HEK293 (cell line): ENCODE measurements around the gene NEMP1.
A peak's percentile ranks its signal among the peaks of the same experiment; 100 is the strongest.

Experiments used
- CTCF ChIA-PET: fragments of 350-600 bp; formaldehyde crosslinking; extraction: SDS; loops from one replicate; lab custom pipeline; 2021; ENCODE audit warnings: antibody characterized with exemption; lab: Yijun Ruan, JAX
- POLR2A ChIA-PET: fragments of 300-600 bp; formaldehyde crosslinking; extraction: SDS; loops from one replicate; lab custom pipeline; 2020; ENCODE audit warnings: antibody characterized with exemption, inconsistent platforms; lab: Yijun Ruan, JAX
- H3K27ac ChIP-seq: fragments of 200-500 bp; sonication (Bioruptor generic); 2 replicates; pipeline ENCODE4 v1.5.1; 2014; ENCODE audit warnings: low read depth, low read length, control low read depth, inconsistent platforms; ENCODE audit errors: extremely low read depth
- H3K36me3 ChIP-seq, 2 experiments: fragments of 200-500 bp in 1 of 2; sonication (Bioruptor generic) in 1 of 2; 1 replicate in 1 of 2; 2 replicates in 1 of 2; pipeline ENCODE4 v1.5.1; 2014 to 2017; ENCODE audit warnings: inconsistent platforms in 2 of 2, low read length in 2 of 2; ENCODE audit not compliant: control insufficient read depth in 2 of 2, insufficient read depth in 1 of 2
- H3K4me1 ChIP-seq: fragments of 200-500 bp; sonication (Bioruptor generic); 2 replicates; pipeline ENCODE4 v1.5.1; 2014; ENCODE audit warnings: mild to moderate bottlenecking, low read length, inconsistent platforms; ENCODE audit not compliant: control insufficient read depth, insufficient read depth
- H3K4me3 ChIP-seq: 2 replicates; pipeline ENCODE4 v1.5.1; 2011; ENCODE audit warnings: low read depth, mild to moderate bottlenecking, control low read depth, low read length, moderate library complexity
- H3K9me3 ChIP-seq: fragments of 200-500 bp; sonication (Bioruptor generic); 2 replicates; pipeline ENCODE4 v1.5.1; 2014; ENCODE audit warnings: low read depth, low read length, inconsistent platforms; ENCODE audit not compliant: control insufficient read depth, insufficient read depth
- BCL11A ChIP-seq: fragments of 450-650 bp; formaldehyde crosslinking; IDR thresholded peaks from 2 replicates; pipeline ENCODE4 v1.5.1; 2016; ENCODE audit warnings: low read depth, missing biosample characterization, missing genetic modification characterization
- EGR2 ChIP-seq: fragments of 450-650 bp; formaldehyde crosslinking; IDR thresholded peaks from 2 replicates; pipeline ENCODE4 v1.5.1; 2016; ENCODE audit warnings: low read depth, missing biosample characterization, missing genetic modification characterization
- FEZF1 ChIP-seq: fragments of 450-650 bp; formaldehyde crosslinking; IDR thresholded peaks from 2 replicates; pipeline ENCODE4 v1.5.1; 2016; ENCODE audit warnings: missing biosample characterization, missing genetic modification characterization
- GFI1B ChIP-seq: fragments of 450-650 bp; formaldehyde crosslinking; IDR thresholded peaks from 2 replicates; pipeline ENCODE4 v1.5.1; 2016; ENCODE audit warnings: missing biosample characterization, missing genetic modification characterization
- HOXD13 ChIP-seq: sonication (generic); formaldehyde crosslinking; IDR thresholded peaks from 2 replicates; pipeline ENCODE4 v1.8.0; 2022; ENCODE audit warnings: missing genetic modification reagents, borderline replicate concordance
- KLF17 ChIP-seq: fragments of 450-650 bp; formaldehyde crosslinking; IDR thresholded peaks from 2 replicates; pipeline ENCODE4 v1.5.1; 2016; ENCODE audit warnings: missing biosample characterization, missing genetic modification characterization
- MYNN ChIP-seq: fragments of 450-650 bp; formaldehyde crosslinking; IDR thresholded peaks from 2 replicates; pipeline ENCODE4 v1.5.1; 2016; ENCODE audit warnings: missing biosample characterization, missing genetic modification characterization, borderline replicate concordance
- PATZ1 ChIP-seq: fragments of 450-650 bp; formaldehyde crosslinking; IDR thresholded peaks from 2 replicates; pipeline ENCODE4 v1.5.1; 2016; ENCODE audit warnings: missing biosample characterization, missing genetic modification characterization
- PRDM2 ChIP-seq: fragments of 450-650 bp; formaldehyde crosslinking; IDR thresholded peaks from 2 replicates; pipeline ENCODE4 v1.5.1; 2016; ENCODE audit warnings: missing biosample characterization, missing genetic modification characterization, borderline replicate concordance
- SCRT1 ChIP-seq: fragments of 450-650 bp; formaldehyde crosslinking; IDR thresholded peaks from 2 replicates; pipeline ENCODE4 v1.5.1; 2016; ENCODE audit warnings: missing biosample characterization, missing genetic modification characterization, borderline replicate concordance
- ZBTB17 ChIP-seq: fragments of 450-650 bp; formaldehyde crosslinking; IDR thresholded peaks from 2 replicates; pipeline ENCODE4 v1.5.1; 2016; ENCODE audit warnings: missing biosample characterization, missing genetic modification characterization
- ZBTB48 ChIP-seq: fragments of 450-650 bp; formaldehyde crosslinking; IDR thresholded peaks from 2 replicates; pipeline ENCODE4 v1.5.1; 2016; ENCODE audit warnings: missing biosample characterization, missing genetic modification characterization
- ZNF19 ChIP-seq: fragments of 450-650 bp; formaldehyde crosslinking; IDR thresholded peaks from 2 replicates; pipeline ENCODE4; 2016; ENCODE audit warnings: missing biosample characterization, missing genetic modification characterization, low read depth
- ZNF473 ChIP-seq: fragments of 450-650 bp; formaldehyde crosslinking; IDR thresholded peaks from 2 replicates; pipeline ENCODE4 v1.5.1; 2017; ENCODE audit warnings: missing biosample characterization, missing genetic modification characterization
- ZNF48 ChIP-seq: fragments of 450-650 bp; formaldehyde crosslinking; IDR thresholded peaks from 2 replicates; pipeline ENCODE4 v1.5.1; 2016; ENCODE audit warnings: missing biosample characterization, missing genetic modification characterization
- ZNF639 ChIP-seq: fragments of 450-650 bp; formaldehyde crosslinking; IDR thresholded peaks from 2 replicates; pipeline ENCODE4 v1.5.1; 2016; ENCODE audit warnings: missing biosample characterization, missing genetic modification characterization
- ZNF692 ChIP-seq: fragments of 450-650 bp; formaldehyde crosslinking; IDR thresholded peaks from 2 replicates; pipeline ENCODE4 v1.5.1; 2016; ENCODE audit warnings: missing biosample characterization, missing genetic modification characterization
- ZNF76 ChIP-seq: fragments of 450-650 bp; formaldehyde crosslinking; IDR thresholded peaks from 2 replicates; pipeline ENCODE4; 2016; ENCODE audit warnings: low read depth, missing biosample characterization, missing genetic modification characterization, borderline replicate concordance
- ZXDB ChIP-seq: fragments of 450-650 bp; formaldehyde crosslinking; IDR thresholded peaks from 2 replicates; pipeline ENCODE4 v1.5.1; 2016; ENCODE audit warnings: missing biosample characterization, missing genetic modification characterization
- TF ChIP-seq, protein P1 (sequence below): fragments of 450-650 bp; formaldehyde crosslinking; IDR thresholded peaks from 2 replicates; pipeline ENCODE4 v1.5.1; 2016; ENCODE audit warnings: missing biosample characterization, missing genetic modification characterization, low read depth

Gene NEMP1

GRCh38 chr12:57086493-57087009, 8.0 kb upstream of the NEMP1 start (continued):
- peak; percentile 74; the same call in 1 of the 2 replicates for TF ChIP-seq PATZ1
- TF ChIP-seq SCRT1 (tag by site-specific recombination): no peak
- TF ChIP-seq ZBTB17 (tag by site-specific recombination): peak; percentile 24; the same call in 1 of the 2 replicates
- no peak for TF ChIP-seq BCL11A (tag by site-specific recombination)
- TF ChIP-seq PRDM2 (tag by site-specific recombination): no peak
- no peak for TF ChIP-seq ZNF473 (tag by site-specific recombination)
- no peak for TF ChIP-seq KLF17 (tag by site-specific recombination)
- peak; percentile 47 for TF ChIP-seq ZXDB (tag by site-specific recombination)
- TF ChIP-seq GFI1B: no peak
- TF ChIP-seq EGR2 (tag by site-specific recombination): peak; percentile 95
- no peak for TF ChIP-seq ZNF76
- TF ChIP-seq FEZF1 (tag by site-specific recombination): no peak
- TF ChIP-seq ZNF692 (tag by site-specific recombination): 0 out of 2 replicates have a peak, but pooled peaks have one; percentile 48
- TF ChIP-seq ZNF19 (tag by site-specific recombination): no peak
- TF ChIP-seq, all 188 proteins: peak for 21

DNA sequence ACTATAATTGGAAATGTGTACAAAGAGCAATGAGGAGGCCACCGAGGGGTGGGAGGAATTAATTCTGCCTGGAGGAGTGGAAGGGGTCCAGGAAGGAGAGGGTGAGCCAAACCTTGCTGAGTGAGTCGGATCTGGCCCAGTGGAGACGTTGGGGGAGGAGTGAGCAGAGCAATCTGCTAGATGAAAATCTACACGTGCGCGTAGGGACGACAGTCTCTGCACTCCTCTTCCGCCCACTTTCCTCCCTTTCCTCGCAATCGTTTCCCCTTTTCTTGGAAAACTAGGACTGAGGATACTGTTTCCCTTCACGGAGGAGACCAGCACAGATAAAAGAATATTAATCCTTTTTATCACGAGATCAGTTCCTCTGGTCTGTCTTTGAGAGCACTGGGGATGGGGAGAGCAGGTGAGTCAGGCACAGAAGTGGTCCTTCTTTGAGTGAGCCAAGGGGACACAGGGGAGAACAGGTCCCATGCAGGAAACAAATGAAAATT, 7.5 kb upstream of the NEMP1 start:
- peak overlapping the region; percentile 4; the same call in 1 of the 2 replicates for H3K4me3 ChIP-seq
- peaks cover 0 to 6% of the 10 kb centered on the region in 2 experiments; a peak in 1 of 3 replicates for H3K36me3 ChIP-seq
- peak overlapping the region; percentile 86 for H3K27ac ChIP-seq
- CTCF ChIA-PET: no interaction called here
- peaks cover 12% of the 10 kb centered on the region for H3K4me1 ChIP-seq
- POLR2A ChIA-PET: interaction anchor here (1.2 to 2.9 kb wide), 2 partner anchors 14 to 42 kb away, joined by 3 to 11 read pairs; partner anchors contain the start of gene LRP1
- no peaks in the 10 kb centered on the region for H3K9me3 ChIP-seq
- TF ChIP-seq ZNF48 (tag by site-specific recombination) (no peak), ZBTB17 (tag by site-specific recombination) (peak; percentile 98), MYNN (no peak), ZNF639 (tag by site-specific recombination) (no peak), HOXD13 (CRISPR knock-in tag) (no peak), ZBTB48 (tag by site-specific recombination) (peak; percentile 53; the same call in 1 of the 2 replicates)
- TF ChIP-seq, protein P1, sequence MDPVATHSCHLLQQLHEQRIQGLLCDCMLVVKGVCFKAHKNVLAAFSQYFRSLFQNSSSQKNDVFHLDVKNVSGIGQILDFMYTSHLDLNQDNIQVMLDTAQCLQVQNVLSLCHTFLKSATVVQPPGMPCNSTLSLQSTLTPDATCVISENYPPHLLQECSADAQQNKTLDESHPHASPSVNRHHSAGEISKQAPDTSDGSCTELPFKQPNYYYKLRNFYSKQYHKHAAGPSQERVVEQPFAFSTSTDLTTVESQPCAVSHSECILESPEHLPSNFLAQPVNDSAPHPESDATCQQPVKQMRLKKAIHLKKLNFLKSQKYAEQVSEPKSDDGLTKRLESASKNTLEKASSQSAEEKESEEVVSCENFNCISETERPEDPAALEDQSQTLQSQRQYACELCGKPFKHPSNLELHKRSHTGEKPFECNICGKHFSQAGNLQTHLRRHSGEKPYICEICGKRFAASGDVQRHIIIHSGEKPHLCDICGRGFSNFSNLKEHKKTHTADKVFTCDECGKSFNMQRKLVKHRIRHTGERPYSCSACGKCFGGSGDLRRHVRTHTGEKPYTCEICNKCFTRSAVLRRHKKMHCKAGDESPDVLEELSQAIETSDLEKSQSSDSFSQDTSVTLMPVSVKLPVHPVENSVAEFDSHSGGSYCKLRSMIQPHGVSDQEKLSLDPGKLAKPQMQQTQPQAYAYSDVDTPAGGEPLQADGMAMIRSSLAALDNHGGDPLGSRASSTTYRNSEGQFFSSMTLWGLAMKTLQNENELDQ (tag by site-specific recombination): no peak
